NCI-H187 (cell line): ENCODE data around the gene KREMEN2.
A peak's percentile ranks its signal among the peaks of the same experiment; 100 is the strongest.
"Not testable (repeated sequence)": the region's sequence is repeated elsewhere in the genome, so short reads cannot be mapped to it uniquely, and the experiment has no call there.

Experiments used
- DNase-seq, 2 experiments: peaks; one replicate each; lab custom pipeline; 2025; lab: John Stamatoyannopoulos, UW

The KREMEN2 gene

DNA sequence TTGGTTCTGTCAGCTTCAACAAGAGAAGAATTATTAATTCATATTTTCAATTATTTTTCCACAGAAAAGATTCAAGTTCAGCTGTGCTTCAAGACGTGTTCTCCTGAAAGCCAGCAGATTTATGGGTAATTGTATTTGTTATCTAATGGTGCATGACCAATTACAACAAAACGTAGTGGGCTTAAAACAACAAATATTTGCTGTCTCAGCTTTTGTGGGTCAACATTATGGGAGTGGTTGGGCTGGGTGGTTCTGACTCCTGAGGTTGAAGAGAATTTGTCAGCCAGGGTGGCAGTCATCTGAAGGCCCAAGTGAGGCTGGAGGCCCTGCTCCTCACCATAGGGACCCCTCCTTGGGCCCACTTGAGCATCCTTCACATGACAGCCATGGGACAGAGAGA lies 24.1 kb upstream of the KREMEN2 start:
- no peak for DNase-seq

GRCh38 chr16:2942045-2942444 lies 22.0 kb upstream of the KREMEN2 start:
- no peak for DNase-seq

- not testable (repeated sequence) for DNase-seq
Measured at GRCh38 chr16:2943716-2944115, 20.4 kb upstream of the KREMEN2 start.

DNA sequence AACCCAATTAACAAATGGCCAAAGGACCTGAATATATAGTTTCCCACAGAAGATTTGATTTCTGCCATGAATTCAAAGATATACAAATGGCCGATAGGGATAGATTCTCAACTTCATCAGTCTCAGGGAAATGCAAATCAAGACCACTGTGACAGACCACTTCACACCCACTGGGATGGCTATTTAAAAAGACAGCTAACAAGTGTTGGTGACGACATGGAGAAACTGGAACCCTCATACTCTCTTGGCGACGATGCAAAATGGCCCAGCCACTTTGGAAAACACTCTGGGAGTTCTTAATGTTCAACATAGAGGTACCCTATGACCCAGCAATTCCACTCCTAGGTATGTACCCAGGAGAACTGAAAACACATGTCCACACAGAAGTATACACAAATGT lies 17.4 kb upstream of the KREMEN2 start:
- no peak for DNase-seq

DNA sequence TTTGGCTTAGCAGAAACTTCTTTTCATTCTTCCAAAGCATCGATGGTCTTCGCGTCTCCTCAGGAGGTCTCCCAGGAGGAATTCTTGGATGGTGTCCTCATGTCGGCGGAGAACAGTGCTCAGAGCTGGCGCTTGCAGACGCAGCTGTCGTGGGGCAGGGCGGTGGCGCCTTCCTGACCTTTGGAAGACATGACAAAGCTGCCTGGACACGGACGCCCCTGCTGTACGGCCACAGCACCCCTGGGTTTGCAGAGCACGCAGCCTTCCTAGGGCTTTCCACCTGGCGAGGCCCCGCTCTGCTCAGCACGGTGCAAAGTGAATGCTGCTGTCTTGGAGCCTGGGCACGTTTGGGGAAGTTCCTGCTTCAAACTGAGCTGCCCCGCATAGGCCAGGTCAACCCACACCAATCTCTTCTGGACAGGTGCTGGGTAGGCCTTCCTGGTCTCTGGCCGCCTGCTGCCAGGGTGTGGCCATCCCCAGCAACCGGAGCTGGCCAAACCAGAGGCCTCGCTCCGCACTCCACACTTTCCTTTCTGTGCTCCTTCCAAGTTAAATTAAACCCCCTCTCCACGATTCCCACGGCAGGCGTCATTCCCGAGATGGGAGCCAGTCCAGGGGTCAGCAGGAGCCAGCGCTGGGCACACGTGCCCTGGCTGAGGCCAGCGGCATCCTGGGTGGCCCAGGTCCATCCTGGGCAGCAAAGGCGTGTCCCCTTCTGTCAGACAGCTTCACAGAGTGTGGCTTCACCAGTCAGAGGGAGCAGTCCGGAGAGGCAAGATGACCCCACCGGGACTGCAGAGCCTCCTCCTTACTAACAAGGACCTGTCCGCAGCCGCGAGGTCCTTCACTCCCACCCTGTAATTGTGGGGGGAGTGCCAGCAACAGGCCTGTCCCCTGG lies 15.0 kb upstream of the KREMEN2 start:
- no peak for DNase-seq

- DNase-seq = no peak
Measured at GRCh38 chr16:2949705-2950352, 14.2 kb upstream of the KREMEN2 start.

DNA sequence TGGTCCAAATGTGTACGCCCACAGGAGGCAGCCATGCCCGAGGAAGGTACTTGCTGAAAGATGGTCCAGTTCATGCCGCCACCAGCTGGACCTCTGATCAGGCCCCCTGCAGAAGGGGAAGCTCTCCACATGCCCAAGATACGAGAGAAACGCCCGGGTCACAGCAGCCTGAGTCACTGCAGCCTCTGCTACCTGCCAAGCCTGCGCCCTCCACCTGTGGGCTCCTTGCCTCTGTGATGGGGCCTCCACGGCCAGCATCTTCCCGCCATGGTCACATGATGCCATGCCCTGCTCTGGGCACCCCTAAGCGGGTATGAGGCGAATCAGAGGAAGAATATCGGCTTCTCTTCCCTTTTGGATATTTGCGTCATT lies 13.7 kb upstream of the KREMEN2 start:
- no peak for DNase-seq

- no peak for DNase-seq
Measured at GRCh38 chr16:2950773-2951172, 13.3 kb upstream of the KREMEN2 start.

DNA sequence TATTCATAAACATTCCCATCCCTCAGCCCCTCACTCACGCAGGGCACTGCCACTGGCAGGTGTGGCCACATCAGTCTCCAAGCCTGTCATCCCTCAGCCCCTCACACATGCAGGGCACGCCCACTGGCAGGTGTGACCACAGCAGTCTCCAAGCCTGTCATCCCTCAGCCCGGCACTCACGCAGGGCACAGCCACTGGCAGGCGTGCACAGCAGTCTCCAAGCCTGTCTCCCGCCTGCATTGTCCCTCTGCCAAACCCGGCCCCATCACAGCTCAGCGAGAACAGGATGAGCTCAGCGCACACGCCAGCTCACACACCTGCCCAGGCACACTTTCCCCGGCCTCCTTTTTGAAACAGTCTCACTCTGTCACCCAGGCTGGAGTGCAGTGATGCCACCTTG lies 11.4 kb upstream of the KREMEN2 start:
- DNase-seq = peak; percentile 37 to 80

DNA sequence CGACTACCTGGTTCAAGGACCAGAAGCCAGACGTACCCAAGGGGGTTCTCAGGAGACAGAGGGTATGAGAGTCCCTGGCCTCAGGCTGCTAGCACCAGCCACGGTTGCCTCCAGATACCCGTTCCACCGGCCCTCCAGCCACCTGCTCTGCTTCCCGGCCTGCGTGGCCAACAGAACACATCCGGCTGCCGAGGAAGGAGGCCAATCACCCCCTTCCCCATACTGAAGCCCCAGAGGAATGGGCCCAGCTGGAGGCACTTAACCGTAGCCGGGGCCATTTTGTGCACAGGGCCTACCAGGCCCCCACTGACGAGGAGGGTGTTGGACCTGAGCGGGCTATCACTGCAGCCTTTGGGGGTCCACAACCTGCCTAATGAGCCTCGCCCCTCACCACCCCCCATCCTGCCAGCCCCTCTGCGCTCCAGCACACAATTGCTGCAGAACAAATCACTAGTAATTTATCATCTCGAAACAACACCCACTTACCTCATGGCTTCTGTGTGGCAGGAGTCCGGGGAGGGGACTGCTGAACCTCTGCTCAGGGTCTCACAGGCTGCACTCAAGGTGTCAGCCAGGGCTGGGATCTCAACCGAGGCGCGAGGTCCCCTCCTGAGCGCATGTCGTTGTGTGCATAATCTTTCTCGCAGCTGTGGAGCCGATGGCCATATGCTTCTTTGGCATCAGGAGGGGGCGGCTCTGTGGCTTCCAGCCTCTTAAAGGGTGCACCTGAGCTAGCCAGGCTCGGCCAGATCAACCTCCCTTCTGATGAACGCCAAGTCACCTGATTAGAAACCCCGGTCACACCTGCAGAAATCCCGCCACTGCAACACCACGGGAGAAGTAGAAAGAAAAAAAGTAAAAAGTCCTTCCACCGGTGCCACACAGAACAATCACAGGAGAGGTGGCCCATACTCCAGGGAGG lies 10.1 kb upstream of the KREMEN2 start:
- peak; percentile 36 to 58 for DNase-seq

- peak in 1 of 2 experiments; percentile 43 for DNase-seq
Measured at GRCh38 chr16:2954656-2955381, 9.3 kb upstream of the KREMEN2 start.

GRCh38 chr16:2955438-2955778 lies 8.7 kb upstream of the KREMEN2 start:
- no peak for DNase-seq

GRCh38 chr16:2955779-2956578 lies 8.1 kb upstream of the KREMEN2 start:
- DNase-seq = no peak

DNA sequence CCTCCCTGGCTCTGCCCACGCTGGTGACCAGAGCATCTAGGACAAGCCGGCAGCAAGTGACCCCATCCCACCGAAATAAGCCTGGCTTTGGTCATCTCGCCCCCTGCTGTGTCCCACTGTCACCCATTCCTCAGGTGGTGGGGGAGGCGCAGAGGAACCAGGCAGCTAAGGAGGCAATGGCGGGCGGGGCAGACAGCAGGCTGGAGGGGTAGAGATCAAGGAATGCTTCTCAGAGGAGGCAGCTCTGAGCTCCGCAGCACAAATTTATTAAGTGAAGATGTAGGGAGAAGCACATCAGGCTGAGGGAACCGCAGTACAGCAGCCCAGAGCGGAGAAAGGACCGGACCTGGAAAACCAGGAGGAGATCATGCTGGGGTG lies 7.5 kb upstream of the KREMEN2 start:
- no peak for DNase-seq

DNA sequence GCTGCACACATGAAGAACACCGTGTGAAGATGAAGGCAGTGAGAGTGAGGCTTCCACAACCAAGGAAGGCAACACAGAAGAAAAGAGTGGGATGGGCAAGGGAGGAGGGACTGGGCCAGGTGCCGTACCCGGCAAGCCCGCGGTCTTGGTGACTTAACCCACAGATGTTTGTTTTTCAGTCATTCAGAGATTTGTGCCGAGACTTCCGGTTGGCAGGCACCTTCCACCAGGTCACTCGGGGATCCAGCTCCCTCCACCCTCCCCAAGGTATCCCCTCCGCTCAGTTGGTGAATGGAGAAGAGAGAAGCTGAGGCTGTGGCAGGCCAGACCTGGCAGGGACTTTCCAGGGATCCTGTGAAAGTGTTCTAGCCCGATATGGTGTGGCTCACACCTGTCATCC lies 4.9 kb upstream of the KREMEN2 start:
- DNase-seq = no peak

DNA sequence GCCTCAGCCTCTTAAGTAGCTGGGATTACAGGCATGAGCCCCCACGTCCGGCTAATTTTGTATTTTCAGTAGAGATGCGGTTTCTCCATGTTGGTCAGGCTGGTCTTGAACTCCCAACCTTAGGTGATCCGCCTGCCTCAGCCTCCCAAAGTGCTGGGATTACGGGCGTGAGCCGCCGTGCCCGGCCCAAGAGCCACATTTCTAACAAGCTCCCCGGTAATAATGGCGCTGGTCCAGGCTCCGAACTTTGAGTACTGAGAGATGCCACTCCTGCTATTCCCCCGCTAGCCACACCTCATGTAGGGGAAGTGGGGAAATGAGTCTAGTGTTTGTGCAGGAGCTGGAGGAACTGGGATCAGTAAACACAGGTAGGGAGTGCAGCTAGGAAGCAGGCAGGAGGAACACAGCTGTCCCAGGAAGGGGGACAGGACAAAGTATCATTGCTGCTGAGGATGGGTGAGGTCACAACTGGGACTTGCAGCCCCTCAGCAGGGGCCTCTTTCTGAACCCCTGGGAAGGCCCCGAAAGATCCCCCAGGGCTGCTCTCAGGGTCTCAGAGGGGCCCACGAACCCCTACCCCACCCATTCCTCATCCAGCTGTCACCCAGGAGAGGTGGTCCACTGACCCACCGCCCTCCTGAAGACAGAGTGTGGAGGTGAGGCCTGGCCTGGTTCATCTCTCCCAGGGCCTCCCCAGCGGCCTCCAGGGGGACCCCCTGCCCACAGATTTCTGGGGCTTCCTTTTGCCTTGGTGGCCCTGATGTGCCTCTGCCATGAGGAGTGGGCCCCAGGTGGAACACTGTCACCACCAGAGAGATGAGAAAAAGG lies 3.7 kb upstream of the KREMEN2 start:
- DNase-seq = no peak

- no peak for DNase-seq
Measured at GRCh38 chr16:2962334-2963073, 1.6 kb upstream of the KREMEN2 start.

DNA sequence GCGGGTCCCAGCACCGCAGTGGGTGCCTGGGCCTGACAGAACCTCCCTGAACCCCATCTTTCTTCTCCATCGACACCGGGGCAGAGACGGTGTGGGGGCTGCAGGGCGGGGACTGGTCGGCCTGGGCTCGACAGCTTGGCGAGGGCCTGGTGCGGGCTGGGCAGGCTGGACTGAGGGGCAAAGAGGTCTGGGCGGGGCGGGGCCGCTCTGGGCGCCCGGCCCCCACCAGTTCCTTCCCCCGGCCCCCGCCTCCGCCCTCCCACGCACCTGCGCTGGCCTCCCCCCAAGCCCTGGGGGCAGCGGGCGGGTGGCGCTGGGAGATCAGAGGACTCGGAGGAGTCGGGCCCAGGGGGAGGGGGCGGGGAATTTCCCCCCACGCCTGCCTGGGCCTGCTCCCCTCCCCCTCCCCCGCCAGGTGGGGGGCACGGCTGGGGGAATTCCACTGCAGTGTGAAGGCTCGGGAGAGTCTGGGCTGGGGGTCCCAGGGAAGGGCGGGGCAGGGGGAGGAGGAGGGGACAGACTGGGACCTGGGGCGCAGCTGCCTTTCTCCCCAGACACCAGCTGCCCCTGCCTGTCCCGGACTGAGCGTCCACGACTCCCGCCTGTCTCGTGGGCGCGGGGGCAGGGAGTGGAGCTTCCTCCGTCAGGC lies 877 bp upstream of the KREMEN2 start:
- DNase-seq = no peak
